Activated CD4-positive, alpha-beta T cell treated with anti-CD3 and anti-CD28 coated beads for 24 hours (primary cell): ENCODE measurements around the gene GIN1.
"Not testable (repeated sequence)": the region's sequence is repeated elsewhere in the genome, so short reads cannot be mapped to it uniquely, and the experiment has no call there.

ENCODE experiments used
- DNase-seq, 2 donors: peaks; one replicate each; pipeline ENCODE4 v3.0.0-alpha.2; 2020; ENCODE audit warnings: low read depth in 2 of 2

Gene GIN1

GRCh38 chr5:103109277-103109676, 10.7 kb downstream of the GIN1 start:
- no peak for DNase-seq

GRCh38 chr5:103108086-103108485, 11.9 kb downstream of the GIN1 start:
- no peak for DNase-seq

GRCh38 chr5:103102234-103102633, 17.7 kb downstream of the GIN1 start:
- no peak for DNase-seq

GRCh38 chr5:103101079-103101750, 18.7 kb downstream of the GIN1 start:
- no peak for DNase-seq

- DNase-seq, result no peak
Measured at GRCh38 chr5:103098993-103099392, 20.9 kb downstream of the GIN1 start.

GRCh38 chr5:103094737-103095136, 25.2 kb downstream of the GIN1 start:
- no peak for DNase-seq

- DNase-seq, result no peak
Measured at GRCh38 chr5:103093727-103094126, 26.2 kb downstream of the GIN1 start.

- no peak for DNase-seq
Measured at GRCh38 chr5:103092676-103093075, 27.3 kb downstream of the GIN1 start.

GRCh38 chr5:103090791-103091190, 29.1 kb downstream of the GIN1 start:
- DNase-seq, result no peak

- no peak for DNase-seq
Measured at GRCh38 chr5:103089272-103089671, 30.7 kb downstream of the GIN1 start.

- no peak for DNase-seq
Measured at GRCh38 chr5:103086547-103086946, 33.4 kb downstream of the GIN1 start.

- no peak for DNase-seq
Measured at GRCh38 chr5:103079796-103080195, 40.1 kb downstream of the GIN1 start.

- DNase-seq, result no peak
Measured at GRCh38 chr5:103075442-103075841, 44.5 kb downstream of the GIN1 start.

- DNase-seq, result not testable (repeated sequence)
Measured at GRCh38 chr5:103073500-103073899, 46.4 kb downstream of the GIN1 start.

- DNase-seq, result no peak
Measured at GRCh38 chr5:103066326-103066725, 53.6 kb downstream of the GIN1 start.

- DNase-seq, result no peak
Measured at GRCh38 chr5:103060424-103060954, 59.4 kb downstream of the GIN1 start.

GRCh38 chr5:103059525-103059924, 60.4 kb downstream of the GIN1 start:
- DNase-seq, result no peak

GRCh38 chr5:103057208-103058130, 62.5 kb downstream of the GIN1 start:
- DNase-seq, result no peak

- DNase-seq, result not testable (repeated sequence)
Measured at GRCh38 chr5:103046706-103047105, 73.2 kb downstream of the GIN1 start.

- DNase-seq, result no peak
Measured at GRCh38 chr5:103041071-103041676, 78.8 kb downstream of the GIN1 start.

GRCh38 chr5:103037673-103038455, 82.1 kb downstream of the GIN1 start:
- no peak for DNase-seq

GRCh38 chr5:103036601-103037000, 83.3 kb downstream of the GIN1 start:
- no peak for DNase-seq
